AG04450 (cell line): ENCODE results near the gene RASGEF1C. TPM values are rescaled to one million over a fixed set of nuclear protein-coding genes. Genes with fewer than 3 reads are reported as not detected.

ENCODE experiments used
- CTCF ChIA-PET: fragments of 300-600, 350-600 bp; formaldehyde crosslinking; extraction: SDS; loops from one replicate; lab custom pipeline; 2022; ENCODE audit warnings: antibody characterized with exemption, inconsistent platforms; lab: Charles Lee
- POLR2A ChIA-PET: fragments of 350-600 bp; formaldehyde crosslinking; extraction: SDS; loops from one replicate; lab custom pipeline; 2021; ENCODE audit warnings: antibody characterized with exemption, inconsistent platforms; lab: Yijun Ruan, JAX
- DNase-seq: peaks from one replicate; pipeline ENCODE4 v3.0.0-alpha.2; 2011; ENCODE audit warnings: low read depth, low spot score
- H3K27ac ChIP-seq: one replicate; pipeline ENCODE4 v1.5.1; 2012; ENCODE audit warnings: low read depth, low read length, control low read depth
- H3K27me3 ChIP-seq: one replicate; pipeline ENCODE4 v1.6.0; 2012; ENCODE audit warnings: low read length; ENCODE audit not compliant: control insufficient read depth, insufficient read depth
- H3K4me3 ChIP-seq: 2 replicates; pipeline ENCODE4 v1.5.1; 2011; ENCODE audit warnings: mild to moderate bottlenecking, low read depth, low read length, control low read depth
- H3K9me3 ChIP-seq: 2 replicates; pipeline ENCODE4 v1.5.1; 2012; ENCODE audit warnings: low read length; ENCODE audit not compliant: control insufficient read depth, insufficient read depth
- polyA plus RNA-seq: library from polyadenylated mRNA; depleted of rRNA; stranded (reverse); fragments of >200 nt; gene quantifications from 2 replicates; pipeline ENCODE4 v1.2.3, GENCODE V29; 2011
- TF ChIP-seq, protein P1 (sequence below): IDR thresholded peaks from 2 replicates; pipeline ENCODE4 v1.5.1; 2011; ENCODE audit warnings: low read depth, low read length, control low read depth, inconsistent platforms

The RASGEF1C gene
- polyA plus RNA-seq, 1 experiment, result not detected

DNA sequence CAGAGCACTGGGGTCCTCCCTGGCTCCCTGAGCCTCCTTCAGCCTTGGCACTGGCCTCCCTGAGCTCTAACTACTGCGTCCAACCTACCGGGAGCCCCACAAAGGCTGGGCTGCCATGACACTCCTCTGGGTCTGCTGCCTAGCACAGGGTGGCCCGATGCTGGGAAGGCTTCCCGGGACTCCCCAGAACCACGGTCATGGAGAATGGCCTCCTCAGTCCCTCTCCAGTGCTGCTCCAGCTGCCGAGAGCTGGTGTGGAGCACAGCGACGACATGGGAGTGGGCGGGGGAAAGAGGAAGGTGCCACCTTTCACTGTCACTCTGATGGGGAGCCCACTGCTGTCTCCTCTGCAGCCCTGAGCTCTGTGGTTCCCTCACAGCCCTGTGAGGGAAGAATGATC is 76.0 kb downstream of the RASGEF1C start:
- Histone ChIP-seq H3K4me3 (no peak overlapping the region), H3K27me3 (peaks cover 30% of the 10 kb centered on the region), H3K9me3 (peaks cover 19% of the 10 kb centered on the region; the same call in 1 of the 2 replicates), H3K27ac (no peak overlapping the region)
- DNase-seq, result no peak
- TF ChIP-seq, protein P1, sequence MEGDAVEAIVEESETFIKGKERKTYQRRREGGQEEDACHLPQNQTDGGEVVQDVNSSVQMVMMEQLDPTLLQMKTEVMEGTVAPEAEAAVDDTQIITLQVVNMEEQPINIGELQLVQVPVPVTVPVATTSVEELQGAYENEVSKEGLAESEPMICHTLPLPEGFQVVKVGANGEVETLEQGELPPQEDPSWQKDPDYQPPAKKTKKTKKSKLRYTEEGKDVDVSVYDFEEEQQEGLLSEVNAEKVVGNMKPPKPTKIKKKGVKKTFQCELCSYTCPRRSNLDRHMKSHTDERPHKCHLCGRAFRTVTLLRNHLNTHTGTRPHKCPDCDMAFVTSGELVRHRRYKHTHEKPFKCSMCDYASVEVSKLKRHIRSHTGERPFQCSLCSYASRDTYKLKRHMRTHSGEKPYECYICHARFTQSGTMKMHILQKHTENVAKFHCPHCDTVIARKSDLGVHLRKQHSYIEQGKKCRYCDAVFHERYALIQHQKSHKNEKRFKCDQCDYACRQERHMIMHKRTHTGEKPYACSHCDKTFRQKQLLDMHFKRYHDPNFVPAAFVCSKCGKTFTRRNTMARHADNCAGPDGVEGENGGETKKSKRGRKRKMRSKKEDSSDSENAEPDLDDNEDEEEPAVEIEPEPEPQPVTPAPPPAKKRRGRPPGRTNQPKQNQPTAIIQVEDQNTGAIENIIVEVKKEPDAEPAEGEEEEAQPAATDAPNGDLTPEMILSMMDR, result no peak
- ChIA-PET POLR2A (no interaction called here), CTCF (no interaction called here)

DNA sequence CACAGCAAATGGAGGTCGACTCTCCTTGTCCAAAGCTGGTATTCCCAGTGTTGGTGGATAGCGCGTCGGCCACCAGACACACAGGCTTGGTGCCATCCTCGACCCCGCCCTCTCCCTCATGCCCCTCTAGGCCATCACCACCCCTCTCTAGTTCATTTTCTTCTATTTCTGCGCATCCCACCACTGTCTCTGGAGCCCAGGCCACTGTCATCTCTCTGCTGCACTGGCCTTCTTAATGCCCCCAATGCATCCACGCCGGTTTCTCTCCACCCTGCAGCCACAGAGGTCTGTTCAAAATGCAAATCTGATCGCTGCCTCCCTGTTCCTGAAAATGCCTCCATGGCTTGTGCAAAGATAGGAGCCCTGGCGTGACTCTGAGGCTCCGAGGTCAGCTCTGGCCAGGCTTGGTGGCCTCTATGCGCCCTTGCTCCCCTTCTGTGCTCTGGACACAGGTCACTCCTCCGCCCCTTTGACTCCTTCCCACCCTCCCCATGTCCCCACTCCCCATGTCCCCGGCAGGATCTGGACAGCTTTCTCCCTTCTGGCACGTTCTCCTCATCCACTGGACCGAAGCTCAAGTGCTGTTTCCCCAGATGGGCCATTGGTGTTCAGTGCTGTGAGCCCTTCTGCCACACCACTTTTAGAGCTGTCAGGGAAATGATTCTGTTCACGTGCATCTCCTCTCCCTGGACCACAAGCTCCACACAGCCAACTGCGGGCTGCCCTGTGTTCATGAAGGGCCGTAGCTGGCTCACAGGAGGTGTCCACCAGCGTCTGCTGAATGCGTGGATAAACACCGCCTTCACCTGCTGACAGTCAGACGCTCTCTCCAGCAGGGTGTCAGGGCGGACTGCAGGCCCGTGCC is 77.9 kb downstream of the RASGEF1C start:
- no peak for DNase-seq
- no peak overlapping the region for H3K4me3 ChIP-seq
- H3K27me3 ChIP-seq, result peaks cover 31% of the 10 kb centered on the region
- H3K9me3 ChIP-seq, result peaks cover 4% of the 10 kb centered on the region; the same call in 1 of the 2 replicates
- ChIA-PET POLR2A (no interaction called here), CTCF (interaction anchor here (0.5 to 0.9 kb wide), 3 partner anchors 21 to 340 kb away, joined by 3 to 5 read pairs (median 3); no protein-coding TSS in a partner anchor)
- H3K27ac ChIP-seq, result no peak overlapping the region
- TF ChIP-seq, protein P1, result no peak

DNA sequence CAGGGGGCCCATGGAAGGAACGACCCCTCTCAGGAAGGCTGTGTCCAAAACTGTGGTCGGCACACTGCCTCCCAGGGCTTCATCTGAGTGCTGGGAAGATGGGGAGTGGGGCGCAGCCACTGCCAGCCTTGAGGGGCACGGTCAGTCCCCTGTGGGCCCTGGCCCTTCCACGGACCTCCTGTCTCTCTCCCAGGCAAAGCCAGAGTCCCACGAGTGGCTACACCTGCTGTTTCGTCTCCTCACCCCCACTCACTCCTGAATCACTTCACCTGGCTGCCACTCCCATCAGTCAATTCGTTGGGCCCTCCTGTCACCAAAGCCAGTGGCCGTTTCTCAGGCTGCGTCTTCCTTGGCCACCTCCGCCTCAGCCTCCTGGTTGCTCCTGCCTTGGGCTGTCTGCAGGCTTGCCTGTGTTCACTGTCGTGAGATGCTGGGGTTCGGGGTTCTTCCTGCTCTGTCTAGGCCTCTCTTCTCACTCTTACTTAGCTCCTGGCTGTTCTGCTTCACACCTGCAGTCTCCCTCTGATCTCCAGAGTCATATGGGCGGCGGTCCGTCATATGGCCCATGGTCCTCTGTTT is 78.6 kb downstream of the RASGEF1C start:
- H3K27ac ChIP-seq, result no peak overlapping the region
- TF ChIP-seq, protein P1, result no peak
- peaks cover 31% of the 10 kb centered on the region for H3K27me3 ChIP-seq
- H3K9me3 ChIP-seq, result no peaks in the 10 kb centered on the region; the same call in 1 of the 2 replicates
- no peak for DNase-seq
- ChIA-PET CTCF (no interaction called here), POLR2A (no interaction called here)
- no peak overlapping the region for H3K4me3 ChIP-seq

DNA sequence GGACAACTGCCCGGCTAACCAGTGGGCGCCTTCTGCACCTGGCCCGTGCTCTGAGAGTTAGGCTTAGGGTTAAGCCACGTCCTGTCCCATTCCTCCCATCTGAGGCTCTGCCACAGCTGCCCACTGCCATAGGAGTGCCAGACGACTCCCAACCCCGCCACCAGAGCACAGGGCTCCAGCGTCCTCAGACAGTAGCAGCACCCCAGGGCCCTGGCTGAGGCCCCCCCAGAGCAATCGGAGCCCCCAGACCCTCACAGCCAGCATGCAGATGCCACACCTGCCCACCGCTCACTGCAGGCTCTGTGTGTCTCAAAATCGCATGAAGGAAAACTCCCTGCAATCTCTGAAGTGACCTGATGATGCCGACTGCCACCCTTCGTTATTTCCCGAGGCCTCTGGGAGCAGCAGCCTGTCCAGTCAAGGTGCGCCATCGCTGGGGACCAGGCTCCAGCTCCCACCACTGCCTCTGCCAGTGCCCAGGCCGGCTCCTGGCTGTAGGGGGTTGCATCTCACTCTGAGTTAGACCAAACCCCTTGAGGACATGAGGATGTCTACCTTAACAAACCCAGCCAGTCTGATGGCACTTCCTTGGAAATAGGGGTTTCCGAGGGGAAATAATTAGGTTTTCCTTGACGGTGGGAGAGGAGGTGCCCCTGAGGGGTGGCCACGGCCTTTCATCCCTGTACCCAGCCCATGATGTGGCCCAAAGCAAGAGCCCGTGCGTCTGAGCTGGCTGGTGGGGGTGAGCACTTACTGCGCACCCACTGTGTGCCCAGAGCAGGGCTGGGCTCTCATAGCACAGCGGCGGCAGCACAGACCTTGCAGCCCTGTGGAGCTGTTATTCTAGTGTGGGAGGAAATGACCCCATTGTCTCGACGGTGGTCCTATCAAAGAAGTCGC is 79.5 kb downstream of the RASGEF1C start:
- no peak for DNase-seq
- H3K27ac ChIP-seq, result no peak overlapping the region
- TF ChIP-seq, protein P1, result no peak
- H3K9me3 ChIP-seq, result no peaks in the 10 kb centered on the region; the same call in 1 of the 2 replicates
- H3K4me3 ChIP-seq, result no peak overlapping the region
- peaks cover 33% of the 10 kb centered on the region for H3K27me3 ChIP-seq
- ChIA-PET CTCF (interaction anchor here (1.4 kb wide), 1 partner anchor 161 kb away, joined by 4 read pairs; no protein-coding TSS in a partner anchor), POLR2A (no interaction called here)
